Astrocyte of the cerebellum (primary cell): ENCODE data around the gene TEDC2.

Experiments used
- DNase-seq: peaks from one replicate; pipeline ENCODE4 v3.0.0-alpha.2; 2011; ENCODE audit warnings: low read depth
- H3K4me3 ChIP-seq: 2 replicates; pipeline ENCODE4 v1.5.1; 2011; ENCODE audit warnings: mild to moderate bottlenecking, low read depth, low read length, moderate library complexity
- in situ Hi-C: cut with HindIII; loops from 2 replicates; pipeline ENCODE4 v1.10.0; 2017; ENCODE audit warnings: low sequenced_read_pairs
- TF ChIP-seq, protein P1 (sequence below): IDR thresholded peaks from 2 replicates; pipeline ENCODE4 v1.5.1; 2012; ENCODE audit warnings: low read length, low read depth, moderate library complexity, mild to moderate bottlenecking; ENCODE audit errors: missing control alignments

Gene TEDC2

DNA sequence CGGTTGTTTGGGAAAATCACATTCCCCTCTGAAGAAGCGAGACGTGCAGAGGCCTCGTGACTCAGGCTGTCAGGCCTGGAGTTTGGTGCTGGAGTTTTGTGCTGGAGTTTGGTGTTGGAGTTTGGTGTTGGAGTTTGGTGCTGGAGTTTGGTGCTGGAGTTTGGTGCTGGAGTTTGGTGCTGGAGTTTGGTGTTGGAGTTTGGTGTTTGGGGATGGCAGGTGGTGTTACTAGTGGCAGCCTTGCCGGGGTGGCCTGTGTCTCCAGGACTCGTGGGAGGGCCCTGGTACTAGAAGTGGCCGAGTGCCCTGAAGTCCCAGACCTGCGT, 27.6 kb downstream of the TEDC2 start:
- in situ Hi-C loops = no loop called here
- TF ChIP-seq, protein P1, sequence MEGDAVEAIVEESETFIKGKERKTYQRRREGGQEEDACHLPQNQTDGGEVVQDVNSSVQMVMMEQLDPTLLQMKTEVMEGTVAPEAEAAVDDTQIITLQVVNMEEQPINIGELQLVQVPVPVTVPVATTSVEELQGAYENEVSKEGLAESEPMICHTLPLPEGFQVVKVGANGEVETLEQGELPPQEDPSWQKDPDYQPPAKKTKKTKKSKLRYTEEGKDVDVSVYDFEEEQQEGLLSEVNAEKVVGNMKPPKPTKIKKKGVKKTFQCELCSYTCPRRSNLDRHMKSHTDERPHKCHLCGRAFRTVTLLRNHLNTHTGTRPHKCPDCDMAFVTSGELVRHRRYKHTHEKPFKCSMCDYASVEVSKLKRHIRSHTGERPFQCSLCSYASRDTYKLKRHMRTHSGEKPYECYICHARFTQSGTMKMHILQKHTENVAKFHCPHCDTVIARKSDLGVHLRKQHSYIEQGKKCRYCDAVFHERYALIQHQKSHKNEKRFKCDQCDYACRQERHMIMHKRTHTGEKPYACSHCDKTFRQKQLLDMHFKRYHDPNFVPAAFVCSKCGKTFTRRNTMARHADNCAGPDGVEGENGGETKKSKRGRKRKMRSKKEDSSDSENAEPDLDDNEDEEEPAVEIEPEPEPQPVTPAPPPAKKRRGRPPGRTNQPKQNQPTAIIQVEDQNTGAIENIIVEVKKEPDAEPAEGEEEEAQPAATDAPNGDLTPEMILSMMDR = no peak
- H3K4me3 ChIP-seq = no peak overlapping the region
- no peak for DNase-seq

DNA sequence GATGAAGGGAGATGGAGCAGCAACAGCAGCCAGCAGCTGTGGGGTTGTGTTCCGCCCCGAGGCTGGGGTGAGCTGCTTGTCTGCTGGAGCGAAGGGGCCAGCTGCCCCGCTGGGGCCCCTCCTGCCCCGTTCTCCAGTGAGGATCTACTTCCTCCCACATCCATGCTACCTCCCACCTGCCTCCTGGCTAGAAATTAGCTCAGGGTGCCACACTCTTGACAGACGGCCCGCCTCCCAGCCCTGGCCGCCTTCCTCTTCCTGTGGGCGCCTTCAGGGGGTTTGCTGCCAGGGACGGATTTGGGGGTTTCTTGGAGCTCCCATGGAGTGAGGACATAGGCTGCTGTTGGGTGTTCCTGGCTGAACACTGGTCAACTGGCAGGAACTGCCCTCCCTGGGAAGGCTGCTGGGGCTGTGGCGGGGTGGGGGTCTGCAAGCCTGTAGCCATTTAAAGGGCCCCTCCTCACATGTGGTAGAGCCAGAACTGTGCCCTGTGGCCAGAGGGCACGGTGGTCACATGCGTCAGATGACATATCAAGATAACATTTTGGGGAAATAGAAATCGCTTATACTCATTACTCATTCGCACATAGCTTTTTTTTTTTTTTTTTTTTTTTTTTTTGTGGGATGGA, 28.1 kb downstream of the TEDC2 start:
- DNase-seq = no peak
- TF ChIP-seq, protein P1 = no peak
- in situ Hi-C loops = no loop called here
- no peak overlapping the region for H3K4me3 ChIP-seq

DNA sequence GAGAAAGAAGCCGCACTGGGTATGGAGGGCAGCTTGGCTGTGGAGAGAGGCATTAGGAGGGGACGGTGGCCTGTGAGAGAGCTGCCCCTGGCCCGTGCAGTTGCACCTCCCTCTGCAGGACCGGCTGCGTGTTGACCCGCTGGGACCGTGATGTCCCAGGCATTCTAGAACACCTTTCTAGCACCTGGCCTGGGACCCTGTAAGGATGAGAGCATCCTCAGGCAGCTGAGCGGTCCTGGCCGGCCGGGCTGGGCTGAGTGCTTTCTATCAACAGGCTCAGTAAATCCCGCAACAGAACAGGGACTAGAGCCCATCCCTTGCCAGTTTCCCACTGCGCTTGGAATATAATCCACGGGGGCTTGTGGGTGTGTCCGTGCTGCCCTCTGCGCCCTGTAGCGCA, 29.7 kb downstream of the TEDC2 start:
- H3K4me3 ChIP-seq = no peak overlapping the region
- DNase-seq = no peak
- in situ Hi-C loops = no loop called here
- TF ChIP-seq, protein P1 = no peak

DNA sequence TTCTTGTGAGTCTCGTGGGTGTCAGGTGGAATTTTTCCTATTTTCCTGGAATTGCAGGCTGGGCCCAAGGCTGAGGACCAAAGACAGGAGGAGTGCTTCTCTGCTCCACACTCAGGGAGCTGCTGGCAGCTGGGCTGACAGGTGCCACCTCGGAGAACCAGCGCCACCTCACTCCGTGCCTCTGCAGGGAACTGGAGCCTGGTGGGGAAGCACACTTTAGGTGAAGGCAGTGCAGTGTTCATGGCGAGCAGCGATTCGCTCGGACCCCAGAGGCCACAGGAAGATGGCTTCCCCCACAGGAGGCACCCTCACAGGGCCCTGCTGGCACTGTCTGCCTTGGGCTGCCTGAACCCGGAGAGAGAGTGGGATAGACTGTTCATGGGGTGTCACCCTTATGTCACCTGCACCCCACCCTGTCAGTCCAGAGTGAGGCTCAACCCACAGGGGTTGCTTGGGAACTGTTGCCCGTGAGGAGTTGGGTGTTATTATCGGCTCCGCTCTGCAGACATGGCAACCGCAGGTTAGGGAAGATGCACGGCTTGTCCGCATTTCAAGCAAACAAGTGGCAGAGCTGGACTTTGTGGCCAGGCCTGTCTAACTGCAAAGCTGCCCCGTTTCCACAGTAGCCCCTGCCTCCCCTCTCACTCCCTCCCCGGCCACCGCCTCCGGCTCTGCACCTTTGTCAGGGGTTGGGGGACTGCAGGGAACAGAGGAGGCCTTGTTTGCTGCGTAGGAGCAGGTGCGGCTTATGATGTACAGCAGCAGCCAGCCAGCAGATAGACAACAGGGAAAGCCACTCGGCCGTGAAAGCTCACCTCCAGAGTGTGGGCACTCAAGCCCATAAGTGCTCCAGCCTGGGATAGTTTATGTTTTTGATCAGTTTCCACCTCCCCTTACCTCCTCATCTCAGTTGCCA, 30.5 kb downstream of the TEDC2 start:
- H3K4me3 ChIP-seq = no peak overlapping the region
- TF ChIP-seq, protein P1 = no peak
- no peak for DNase-seq
- in situ Hi-C loops = no loop called here

DNA sequence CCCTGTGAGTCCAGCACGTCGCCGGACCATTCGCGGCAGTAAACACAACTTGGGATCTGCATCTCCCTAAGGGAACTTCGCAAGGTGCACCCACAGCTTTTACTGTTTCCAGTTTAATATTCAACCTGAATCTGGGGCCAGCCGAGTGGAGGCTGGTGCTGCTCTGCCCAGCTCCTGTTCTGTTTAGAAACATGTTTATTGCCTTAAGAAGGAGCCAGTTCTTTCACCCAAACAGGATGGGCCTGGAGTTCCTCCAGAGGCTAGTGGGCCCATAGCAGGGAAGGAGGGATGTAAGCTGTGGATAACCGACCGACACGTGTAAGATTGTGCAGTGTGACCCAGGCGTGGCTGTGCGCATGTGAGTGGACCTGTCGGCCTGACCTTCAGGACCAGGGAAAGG, 32.4 kb downstream of the TEDC2 start:
- TF ChIP-seq, protein P1 = no peak
- no peak overlapping the region for H3K4me3 ChIP-seq
- no peak for DNase-seq
- in situ Hi-C loops = no loop called here

DNA sequence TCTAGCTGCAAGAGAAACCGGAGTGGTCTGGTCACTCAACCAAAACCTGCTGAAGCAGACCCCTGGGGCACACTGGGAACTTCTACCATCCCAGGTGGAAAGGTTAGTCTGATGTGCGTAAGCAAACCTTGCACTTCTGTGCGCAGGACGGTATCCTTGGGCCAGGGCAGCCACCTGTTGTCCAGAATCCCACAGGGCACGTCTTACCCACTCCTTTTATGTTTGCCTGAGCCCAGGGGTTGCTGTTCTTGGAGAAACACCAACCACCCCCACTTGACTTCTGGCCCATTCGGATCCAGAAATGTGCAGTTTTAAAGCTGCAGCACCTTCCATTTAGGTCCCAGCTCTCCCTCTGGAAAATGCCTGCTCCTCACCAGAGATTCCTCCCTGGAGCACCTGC, 33.7 kb downstream of the TEDC2 start:
- TF ChIP-seq, protein P1 = no peak
- no peak for DNase-seq
- no peak overlapping the region for H3K4me3 ChIP-seq
- in situ Hi-C loops = no loop called here
